HG02759 (cell line): Measurements from ENCODE around the gene IMMP2L.

Experiments
- ATAC-seq: cut with Tn5 transposase; IDR thresholded peaks from one replicate; pipeline ENCODE4 v1.9.1; 2021; ENCODE audit warnings: mild to moderate bottlenecking, moderate library complexity; ENCODE audit not compliant: unreplicated experiment

Gene IMMP2L

DNA sequence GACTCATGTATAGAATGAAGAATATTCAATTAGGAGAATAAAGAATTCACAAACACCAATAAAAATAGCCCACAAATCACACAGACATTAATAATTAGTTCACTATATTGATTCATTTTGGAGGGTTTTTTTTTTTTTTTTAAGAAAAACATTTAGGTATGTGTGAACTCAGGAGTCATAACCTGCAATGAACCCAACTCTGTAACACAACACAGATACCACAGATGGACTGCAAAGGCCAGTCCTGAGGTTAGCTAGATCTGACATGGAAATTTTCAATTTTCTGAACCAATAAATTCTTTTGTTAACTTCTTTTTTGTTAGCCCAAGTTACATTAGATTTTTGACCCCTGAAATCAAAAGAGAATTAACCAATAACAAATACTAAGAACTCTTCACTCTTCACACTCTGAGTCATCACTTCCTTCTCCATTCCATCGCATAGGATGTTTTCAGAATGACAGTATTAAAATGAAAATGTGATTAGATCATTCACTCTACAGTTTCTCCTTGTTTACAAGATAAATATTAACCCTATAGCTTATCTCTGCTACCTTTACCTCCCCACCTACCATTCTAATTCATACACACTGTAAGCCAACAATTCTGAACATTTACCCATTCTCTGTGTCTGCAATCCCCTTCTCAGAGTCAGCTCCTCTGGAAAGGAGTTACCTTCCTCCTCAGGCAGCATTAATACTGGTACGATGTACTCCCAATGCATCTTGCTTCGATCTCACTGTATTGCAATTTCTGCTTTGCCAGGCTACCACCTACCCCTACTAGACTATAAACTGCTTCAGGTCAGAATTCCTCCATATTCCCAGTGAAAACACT lies 329.8 kb downstream of the IMMP2L start:
- ATAC-seq: peak; percentile 93

DNA sequence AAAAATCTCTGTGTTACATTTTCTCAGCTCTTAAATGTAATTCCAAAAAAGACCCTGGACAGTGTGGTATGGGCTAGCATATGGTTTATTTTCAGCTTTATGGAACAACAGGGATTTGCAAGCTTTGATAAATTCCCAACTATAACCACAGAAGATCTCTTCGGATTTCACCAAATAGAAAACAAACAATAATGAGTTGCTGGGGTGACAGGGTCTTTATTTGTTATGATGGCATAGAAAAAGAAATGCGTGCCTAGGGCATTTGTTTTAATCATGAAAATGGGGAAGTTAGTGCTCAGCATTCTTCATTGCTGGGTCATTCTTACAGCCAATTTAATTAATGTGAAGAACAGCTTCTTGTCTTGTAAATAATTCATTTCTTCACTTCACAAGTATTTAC lies 332.4 kb downstream of the IMMP2L start:
- no peak for ATAC-seq

DNA sequence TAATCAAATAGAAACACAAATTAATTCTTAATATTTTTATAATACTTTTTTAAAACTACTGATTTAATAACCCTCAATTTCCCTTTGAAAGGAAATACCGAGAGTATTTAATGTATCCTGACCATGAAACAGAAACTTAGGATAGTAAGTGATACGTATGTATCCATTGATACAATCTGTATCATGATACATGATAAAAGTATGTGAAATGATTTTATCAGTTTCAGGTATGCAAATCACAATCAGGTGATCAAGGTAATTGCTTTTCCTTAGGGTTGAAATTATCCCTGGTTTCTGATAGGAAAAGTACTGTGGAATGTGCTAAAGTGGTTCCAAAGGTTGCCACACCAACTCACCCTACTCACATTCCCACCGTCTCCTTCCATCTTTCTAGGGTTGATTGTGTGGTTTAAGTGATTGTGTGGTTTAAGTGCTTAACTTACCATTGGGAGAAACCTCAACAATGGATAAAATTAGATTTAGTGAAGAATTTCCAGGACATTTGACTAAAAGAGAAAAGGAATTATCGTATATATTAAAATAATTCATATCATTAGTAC lies 333.0 kb downstream of the IMMP2L start:
- no peak for ATAC-seq

DNA sequence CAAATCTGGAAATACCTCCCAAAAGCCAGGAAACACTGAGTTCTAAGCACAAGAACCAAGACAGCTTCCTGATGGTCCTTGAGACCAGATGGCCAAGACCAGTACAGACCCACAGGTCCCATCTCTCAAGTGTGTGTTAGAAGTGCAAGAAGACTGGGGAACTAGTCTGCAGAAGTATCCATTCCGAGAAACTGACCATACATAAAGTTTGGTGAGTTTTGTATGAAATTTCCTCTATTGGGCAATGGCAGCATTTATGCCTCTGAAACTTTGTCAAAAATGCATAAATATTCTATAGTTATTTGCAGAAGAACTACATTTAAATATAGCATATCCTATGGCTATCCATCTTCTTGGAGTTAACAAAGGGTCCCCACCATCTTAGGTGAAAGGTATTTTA lies 333.9 kb downstream of the IMMP2L start:
- no peak for ATAC-seq

DNA sequence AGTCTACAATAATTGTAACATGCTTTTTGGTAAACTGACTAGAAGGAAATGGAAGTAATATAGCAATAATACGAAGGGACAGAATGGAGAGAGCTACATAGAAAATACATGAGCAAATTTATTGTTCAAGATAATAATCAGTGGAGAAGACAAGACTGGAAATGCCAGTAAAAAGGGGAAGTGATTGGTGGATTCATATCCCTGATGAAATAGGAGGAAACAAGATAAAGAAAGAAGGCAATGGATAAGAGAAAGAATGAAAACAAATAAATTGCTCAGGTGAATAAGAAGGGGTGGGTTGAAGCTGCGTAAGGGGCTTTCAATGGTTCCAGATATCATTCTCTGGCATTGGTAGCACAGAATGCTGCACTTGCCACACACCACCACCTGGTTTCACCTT lies 335.5 kb downstream of the IMMP2L start:
- ATAC-seq: no peak

DNA sequence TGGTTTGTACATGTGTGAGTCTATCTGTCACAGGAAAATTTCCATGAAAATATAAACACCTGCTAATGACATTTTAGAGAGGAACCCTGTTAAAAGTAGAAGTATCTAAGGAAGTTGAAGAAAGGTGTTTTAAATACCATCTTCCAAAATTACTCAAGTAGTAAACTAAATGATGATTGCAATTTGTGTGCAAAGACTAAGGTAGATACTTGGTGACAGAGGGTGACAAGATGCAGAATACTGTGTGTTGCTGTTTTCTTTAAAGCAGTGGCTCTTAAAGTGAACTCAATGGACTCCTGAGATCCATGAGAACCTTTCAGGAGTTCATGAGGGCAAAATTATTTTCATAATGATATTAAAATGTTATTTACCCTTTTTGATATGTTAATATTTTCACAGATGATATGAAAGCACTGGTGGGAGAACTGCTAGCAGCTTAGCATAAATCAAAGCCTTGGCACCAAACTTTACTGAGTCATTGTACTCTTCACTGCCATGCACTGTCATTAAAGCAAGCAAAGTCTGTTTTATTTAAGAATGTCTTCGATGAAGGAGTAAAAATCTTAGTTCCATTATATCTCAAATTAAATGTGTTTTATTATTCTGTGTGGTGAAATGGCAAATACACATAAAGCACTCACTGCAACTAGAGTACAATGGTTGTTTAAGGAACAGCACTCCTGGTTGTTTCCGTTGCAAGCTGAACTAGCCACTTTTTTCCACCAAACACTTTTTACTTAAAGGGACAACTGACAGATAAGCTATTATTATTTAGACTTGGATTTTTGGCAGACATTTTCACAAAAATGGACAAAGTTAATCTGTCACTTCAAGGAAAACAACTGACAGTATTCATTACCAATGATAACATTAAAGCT lies 337.7 kb downstream of the IMMP2L start:
- no peak for ATAC-seq

DNA sequence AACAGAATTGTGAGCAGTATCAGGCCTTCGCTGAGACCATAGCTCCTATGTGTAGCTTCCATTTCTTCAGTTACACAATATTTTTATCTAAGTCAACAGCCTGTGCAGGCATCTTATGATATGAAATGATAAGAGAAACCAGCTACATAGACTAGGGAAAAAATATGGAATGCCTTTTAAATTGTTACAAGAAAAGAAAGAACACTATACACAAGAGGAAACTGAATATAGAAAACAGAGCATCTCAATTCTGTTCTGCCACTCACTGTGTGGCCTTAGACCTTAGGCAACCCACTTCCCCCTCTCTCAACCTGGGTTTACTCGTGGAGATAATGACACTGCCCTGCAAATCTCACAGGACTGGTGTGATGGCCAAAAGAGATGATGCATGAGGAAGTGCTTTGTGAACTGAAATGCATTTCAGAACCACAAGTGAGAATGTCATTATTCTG lies 338.5 kb downstream of the IMMP2L start:
- ATAC-seq: no peak

DNA sequence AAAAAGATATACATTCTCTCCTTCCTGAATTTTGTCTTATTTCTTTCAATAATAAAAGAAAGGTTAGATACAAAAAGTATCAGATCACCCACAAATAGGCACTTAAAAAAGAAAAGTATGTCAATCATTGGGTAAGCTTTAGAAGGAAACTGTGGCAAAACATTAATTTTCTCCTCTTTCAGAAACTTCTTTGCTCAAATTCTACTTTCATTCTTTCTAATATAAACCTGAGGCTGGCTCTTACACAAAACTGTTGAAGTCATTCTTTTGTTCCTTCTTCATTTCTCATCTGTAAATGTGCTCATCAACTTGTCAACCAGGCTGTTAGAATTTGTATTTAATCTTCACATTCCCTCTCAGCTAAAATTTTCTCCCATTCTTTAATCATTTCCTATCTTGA lies 346.7 kb downstream of the IMMP2L start:
- no peak for ATAC-seq

DNA sequence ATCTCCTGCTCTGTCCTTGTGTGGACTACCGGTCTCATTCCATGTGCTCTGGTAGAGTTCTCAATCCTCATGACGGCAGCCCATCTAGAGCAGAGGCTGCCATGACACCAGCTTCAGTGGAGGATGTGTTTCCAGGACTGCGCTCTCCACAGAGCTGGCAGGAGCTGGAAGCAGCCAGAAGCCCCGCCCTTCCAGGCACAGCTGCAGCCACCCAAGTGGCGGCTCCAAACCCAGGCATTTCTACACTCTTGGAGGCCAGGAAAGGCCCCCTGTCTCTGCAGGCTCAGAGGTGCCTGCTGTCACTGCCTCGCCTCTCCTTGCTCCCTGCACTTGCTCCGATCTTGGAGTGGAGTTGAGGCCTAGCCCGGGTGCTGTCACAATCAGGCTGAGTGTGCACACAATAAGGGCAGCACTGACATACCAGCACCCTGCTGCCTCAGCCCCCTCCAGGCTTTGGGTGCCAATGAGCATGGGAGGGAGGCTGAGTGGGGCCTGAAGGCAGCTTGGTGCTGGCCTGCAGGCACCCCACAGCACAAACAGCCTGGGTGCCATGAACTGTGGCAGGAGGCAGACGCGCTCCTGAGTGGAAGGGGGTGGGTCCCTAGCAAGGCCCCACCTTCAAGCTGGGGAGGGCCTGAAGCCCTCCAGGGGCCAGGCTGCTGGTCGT lies 349.3 kb downstream of the IMMP2L start:
- no peak for ATAC-seq

DNA sequence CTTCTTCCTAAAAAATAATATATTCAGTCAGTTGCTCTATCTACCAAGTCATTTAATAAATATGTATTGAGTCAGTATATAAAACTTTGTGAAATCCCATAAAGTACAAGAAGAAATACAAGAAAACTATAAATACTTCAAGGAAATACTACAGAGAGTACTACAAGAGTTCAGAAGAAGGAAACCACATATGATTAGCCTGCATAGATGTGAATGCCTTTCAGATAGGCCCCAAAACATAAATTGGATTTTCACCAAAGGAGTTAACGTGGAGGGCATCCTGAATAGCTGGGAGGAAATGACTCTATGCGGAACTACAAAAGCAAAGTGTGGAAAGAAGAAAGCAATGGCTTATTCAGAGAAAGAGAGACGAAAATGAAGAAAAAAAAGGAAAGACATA lies 351.3 kb downstream of the IMMP2L start:
- ATAC-seq: no peak

DNA sequence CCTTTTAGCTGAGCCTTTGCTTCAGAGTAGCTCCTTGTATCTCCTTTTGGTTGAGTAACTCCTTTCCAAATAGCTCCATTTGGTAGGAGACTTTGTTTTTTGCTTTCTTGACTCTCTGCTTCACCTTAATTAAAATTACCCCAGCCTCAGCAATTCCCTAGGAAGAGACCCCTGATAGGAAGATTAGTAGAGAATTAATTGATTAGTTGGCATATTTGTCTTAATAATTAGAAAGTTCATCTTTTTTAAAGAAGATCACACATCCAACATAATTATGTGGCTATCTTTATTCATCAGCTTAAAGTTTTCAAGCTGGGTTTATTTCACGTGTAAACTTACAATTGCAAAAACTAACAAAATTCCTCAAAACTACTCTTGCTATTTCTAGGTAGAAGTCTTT lies 352.2 kb downstream of the IMMP2L start:
- ATAC-seq: no peak

DNA sequence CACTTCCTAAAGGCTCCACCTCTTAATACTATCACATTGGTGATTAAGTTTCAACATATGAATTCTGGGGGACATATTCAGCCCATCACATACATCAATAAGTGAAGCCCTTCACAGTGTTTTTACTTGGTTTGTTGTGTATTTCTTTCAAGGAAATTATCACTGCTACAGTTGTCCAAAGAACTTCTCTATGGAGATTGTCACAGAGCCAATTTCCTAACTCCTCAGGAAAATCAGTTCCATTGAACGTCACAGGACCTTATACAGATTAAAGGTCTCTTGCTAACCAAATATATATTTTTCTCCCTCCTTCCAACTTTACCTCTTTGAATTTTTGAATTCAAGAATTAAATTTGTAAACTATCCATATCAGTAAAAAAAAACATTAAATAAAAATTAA lies 357.0 kb downstream of the IMMP2L start:
- no peak for ATAC-seq

DNA sequence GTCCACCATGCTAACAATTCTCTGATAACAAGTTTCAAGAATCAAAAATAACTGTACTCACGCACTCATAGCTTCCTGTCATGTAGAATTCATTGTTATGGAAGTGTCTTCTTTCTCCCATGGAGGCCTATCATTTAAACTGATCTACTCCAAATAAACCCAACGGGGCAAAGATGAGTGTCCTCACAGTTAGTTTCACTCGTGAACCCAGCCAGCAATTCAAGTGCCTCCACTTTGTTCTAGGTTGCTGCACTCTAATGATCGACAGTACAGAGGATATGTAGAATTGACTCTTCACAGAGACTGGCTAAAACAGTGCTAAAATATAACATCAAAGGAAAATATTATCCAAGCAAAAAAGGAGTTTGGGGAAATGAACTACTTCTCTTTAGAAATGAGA lies 360.0 kb downstream of the IMMP2L start:
- no peak for ATAC-seq

DNA sequence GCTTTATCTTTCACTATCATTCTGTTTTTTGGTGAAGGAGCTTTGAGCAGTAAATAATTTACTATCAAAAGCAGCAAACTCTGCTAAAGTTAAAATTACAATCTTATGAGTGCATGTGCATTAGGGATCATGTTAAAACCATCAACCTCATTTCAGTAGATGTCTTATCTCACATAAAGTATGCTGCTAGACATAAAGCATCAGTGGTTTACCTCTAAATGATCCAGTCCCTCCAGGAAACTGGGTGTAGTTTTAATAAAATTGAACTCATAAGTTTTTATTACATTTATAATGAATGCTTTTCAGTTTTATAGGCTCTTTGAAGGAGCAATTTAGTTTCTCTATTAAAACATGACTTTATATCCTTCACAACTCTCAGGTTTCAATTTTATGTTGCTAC lies 362.6 kb downstream of the IMMP2L start:
- no peak for ATAC-seq

DNA sequence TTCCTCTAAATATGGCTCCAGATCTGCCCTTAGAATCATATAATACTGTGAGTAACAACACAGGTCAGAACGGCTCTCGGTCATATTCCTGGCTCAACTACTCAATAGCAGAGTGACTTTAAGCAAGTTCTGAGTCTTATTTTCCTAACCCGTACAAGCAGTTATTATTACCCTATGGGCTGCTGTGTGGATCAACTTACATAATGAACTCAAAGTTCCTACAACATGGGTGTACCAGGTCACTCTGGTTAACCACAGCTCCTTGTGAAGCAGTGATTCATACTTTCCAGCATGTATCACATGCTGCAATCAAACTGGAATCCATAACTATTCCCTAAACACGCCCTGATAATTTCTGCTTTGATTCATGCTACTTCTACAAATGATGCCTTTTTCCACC lies 364.0 kb downstream of the IMMP2L start:
- no peak for ATAC-seq

DNA sequence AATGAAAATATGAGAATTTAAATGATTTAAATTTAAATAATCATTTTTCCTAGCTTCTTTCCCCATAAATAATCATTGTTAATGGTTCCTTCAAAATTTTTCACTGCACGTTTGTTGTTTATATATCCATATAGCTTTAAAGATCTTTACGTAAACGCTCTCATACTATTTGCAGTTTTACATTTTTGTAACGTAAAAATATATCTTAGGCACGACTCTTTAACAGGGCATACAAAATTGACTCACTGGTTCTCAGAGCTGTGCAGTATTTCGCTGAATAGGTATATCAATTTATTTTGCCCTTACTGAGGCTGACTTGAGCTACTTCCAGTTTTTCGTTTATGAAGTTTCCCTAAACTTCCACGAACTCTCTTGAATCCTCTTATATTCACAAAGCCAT lies 365.6 kb downstream of the IMMP2L start:
- no peak for ATAC-seq

DNA sequence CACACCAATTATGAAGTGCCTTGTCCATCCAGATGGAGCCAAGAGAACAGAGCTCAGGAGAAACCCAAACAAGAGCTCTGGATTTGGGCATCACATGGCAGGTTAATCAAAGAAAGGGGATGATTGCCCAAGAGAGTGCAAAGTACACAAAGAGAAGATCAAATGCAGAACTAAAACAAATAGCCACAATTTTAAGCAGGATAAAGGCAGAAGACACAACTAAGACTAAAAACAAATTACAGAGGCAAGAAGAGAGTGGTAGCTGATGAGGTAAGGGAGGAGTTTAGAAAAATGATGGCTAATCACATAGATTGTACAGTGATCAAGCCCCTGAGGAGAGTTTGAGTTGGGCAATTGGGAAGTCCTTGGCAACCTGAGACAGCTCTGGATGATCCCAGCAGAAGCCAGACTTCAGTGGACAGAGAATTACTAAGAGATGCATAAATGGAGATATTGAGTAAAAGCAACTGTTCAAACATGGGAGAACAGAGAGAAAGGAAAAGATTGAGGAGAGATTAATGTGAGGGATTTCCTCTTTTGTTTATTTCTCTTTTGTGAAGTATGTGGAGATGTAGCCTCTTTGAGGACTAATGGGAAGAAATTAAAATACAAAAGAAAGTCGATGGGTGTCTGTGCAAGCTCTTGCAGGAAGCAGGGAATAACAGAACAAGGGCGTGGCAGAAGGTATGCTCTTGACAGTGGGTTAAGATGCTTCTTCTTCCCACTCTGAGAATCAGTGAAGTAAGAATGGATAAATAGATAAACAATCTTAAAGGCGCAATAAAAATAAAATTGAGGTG lies 369.5 kb downstream of the IMMP2L start:
- ATAC-seq: no peak

DNA sequence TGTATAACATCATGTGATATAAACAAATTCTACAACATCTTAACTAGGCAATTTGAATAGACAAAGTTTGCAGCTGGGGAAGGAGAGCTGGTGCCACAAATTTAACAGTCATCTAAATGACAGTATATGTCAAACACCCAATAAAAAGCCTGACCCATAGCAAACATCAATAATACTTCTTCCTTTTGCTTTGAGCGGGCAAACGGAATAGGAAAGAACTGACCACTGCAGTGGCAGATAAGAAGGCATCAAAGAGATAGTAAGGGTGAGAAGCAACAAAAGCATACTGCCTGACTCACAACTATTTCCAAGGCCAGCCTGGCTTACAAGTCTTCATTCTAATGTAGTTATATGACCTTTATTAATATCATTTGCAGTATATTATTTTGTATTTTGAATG lies 371.5 kb downstream of the IMMP2L start:
- ATAC-seq: no peak

DNA sequence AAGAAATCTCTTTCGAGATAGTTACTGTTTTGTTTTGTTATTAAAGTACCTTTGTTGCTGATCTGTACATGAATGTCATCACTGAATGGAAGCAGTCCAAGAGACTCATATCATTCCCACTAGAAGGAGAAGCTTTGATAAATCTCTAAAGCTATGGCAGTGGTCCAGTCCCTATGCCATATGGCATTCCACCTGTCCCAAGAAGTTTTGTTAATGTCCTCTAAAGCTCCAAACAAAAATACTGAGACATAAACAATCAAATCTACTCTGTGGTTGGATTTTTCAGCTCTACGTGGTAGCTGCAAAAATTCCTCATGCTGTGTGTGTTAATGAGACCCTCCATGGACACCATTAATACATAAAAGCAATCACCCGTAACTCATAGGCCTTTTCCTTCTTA lies 377.3 kb downstream of the IMMP2L start:
- ATAC-seq: no peak

DNA sequence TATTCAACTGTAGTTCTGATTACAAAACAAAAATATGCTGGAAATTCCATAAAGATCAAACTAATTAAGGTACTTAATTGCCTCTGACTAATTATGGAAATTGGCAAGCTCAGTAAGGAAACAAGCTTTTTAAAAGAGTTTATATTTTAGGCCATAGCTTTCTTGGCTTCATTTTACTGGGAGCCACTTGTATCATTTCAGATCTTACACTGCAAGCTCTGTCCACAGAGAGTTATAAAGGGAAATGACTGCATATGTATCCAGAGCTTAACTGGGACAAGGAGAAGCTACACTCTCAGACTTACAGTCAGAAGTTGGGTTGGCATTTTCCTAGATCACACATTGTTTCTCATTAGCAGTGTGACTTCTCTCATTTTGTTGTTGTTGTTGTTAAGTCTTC lies 379.0 kb downstream of the IMMP2L start:
- ATAC-seq: no peak
